GM12872 (cell line): ENCODE data around the gene PIP5KL1.

Experiments
- TF ChIP-seq, protein P1 (sequence below): IDR thresholded peaks from 3 replicates; pipeline ENCODE4 v1.5.1; 2011; ENCODE audit warnings: low read depth, mild to moderate bottlenecking, low read length, moderate library complexity; ENCODE audit not compliant: insufficient read depth

PIP5KL1 gene, protein sequence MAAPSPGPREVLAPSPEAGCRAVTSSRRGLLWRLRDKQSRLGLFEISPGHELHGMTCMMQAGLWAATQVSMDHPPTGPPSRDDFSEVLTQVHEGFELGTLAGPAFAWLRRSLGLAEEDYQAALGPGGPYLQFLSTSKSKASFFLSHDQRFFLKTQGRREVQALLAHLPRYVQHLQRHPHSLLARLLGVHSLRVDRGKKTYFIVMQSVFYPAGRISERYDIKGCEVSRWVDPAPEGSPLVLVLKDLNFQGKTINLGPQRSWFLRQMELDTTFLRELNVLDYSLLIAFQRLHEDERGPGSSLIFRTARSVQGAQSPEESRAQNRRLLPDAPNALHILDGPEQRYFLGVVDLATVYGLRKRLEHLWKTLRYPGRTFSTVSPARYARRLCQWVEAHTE

DNA sequence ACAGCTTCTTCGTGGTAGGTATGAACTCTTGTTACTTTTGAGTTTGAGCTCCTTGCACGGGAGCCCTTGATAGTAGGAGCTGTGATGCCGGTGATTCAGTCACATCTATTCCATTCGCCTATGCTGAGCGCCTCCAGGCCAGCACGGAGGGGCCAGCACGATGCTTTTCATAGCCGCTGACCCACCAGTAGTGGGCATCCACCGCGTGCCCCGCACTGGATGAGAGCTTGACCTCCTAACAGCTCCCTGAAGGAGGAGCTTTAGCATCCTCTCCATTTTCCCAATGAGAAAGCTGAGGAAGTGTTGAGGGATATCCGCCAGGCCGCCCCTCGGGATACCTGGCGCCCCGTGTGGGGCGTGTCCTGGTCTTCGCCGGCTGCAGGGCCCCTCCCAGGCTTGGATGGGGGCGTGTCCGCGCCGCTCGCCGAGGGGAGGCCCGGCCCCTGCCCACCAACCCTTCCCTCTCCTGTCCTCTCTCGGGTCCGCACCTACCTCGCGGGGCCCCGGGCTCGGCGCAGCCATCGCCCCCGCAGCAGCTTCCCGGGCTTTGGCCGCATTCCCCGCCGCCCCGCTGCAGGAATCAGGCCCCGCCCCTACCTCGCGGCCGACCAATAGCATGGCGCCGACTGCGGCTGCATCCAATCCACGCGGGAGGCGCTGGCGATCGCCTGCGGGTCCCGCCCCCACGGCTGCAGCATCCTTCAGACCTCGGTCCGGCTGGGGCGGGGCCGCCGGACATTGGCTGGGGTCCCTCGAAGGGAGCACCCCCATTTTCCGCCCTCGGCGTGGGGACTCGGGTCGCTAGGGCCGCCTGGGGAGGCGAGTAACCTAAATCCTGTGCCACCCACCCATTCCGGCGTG is at the start of gene PIP5KL1:
PIP5KL1 (minus strand) TSS at position 547 of the 861 bp plus-strand sequence; CDS start at position 522, 25 bp downstream.
- TF ChIP-seq, protein P1, sequence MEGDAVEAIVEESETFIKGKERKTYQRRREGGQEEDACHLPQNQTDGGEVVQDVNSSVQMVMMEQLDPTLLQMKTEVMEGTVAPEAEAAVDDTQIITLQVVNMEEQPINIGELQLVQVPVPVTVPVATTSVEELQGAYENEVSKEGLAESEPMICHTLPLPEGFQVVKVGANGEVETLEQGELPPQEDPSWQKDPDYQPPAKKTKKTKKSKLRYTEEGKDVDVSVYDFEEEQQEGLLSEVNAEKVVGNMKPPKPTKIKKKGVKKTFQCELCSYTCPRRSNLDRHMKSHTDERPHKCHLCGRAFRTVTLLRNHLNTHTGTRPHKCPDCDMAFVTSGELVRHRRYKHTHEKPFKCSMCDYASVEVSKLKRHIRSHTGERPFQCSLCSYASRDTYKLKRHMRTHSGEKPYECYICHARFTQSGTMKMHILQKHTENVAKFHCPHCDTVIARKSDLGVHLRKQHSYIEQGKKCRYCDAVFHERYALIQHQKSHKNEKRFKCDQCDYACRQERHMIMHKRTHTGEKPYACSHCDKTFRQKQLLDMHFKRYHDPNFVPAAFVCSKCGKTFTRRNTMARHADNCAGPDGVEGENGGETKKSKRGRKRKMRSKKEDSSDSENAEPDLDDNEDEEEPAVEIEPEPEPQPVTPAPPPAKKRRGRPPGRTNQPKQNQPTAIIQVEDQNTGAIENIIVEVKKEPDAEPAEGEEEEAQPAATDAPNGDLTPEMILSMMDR = 0 out of 3 replicates have a peak, but pooled peaks have one; percentile 9

DNA sequence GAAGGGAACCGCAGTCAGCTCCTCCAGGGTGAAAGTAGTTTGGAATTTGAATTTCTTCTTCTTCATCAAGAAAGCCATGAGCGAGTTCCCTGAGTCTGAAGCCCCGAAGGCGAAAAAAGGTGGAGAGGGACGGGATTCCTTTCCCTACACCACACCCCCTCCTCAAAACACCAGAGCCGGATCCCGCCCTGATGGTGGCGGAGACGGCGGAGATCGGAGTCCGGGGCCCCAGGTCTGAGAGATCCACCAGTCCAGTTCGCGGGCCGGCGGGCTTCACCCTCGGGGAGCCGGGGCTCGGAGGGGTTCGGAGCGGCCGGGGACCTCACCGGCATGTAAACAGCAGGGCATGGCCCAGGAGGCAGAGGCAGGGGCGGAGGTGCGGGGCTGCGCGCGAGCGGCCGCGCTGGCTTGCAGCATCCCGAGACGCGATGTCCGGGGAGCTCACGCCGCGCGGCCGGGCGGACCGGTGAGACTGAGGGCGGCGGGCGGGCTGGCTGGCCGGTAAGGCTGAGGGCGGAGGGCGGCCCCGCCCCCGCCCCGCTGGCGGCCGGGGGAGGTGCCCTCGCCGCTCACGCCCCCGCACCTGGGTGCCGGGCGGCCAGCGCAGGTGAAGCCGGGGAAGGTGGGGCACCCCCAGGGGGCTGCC is 49.6 kb upstream of the PIP5KL1 start:
- TF ChIP-seq, protein P1 = no peak

DNA sequence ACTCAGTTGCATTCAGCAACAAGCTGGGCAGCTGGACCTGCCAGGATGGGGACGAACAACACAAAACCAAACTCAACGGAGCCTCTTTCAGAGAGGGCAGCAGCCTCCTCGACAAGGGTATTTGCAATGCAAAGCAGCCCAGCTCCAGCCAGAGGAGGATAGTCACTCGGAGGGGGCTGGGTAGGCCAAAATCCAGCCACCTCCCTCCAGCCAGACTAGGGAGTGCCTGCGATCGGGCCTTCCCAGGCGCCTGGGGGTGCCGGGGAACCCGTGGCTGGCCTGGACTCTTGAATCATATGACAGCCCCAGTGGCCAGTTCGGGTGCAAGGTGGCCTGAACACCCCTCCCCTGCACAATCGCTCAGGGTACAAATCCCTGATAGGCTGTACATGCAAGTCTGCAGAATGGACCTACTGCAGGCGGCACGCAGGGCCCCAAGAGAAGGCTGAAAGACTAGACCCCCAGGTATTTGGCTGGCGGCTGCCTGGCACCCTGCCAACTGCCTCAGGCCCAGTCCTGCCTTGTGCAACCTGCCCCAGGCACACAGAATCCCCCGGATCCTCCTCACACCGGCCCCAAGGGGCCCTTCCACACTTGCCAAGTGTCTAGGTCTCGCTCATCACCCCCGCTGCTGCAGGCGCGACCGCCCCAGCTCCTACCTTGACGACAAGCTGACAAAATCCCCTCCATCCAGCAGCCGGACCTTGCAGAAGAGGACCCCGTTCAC is 48.9 kb upstream of the PIP5KL1 start:
- TF ChIP-seq, protein P1 = no peak

DNA sequence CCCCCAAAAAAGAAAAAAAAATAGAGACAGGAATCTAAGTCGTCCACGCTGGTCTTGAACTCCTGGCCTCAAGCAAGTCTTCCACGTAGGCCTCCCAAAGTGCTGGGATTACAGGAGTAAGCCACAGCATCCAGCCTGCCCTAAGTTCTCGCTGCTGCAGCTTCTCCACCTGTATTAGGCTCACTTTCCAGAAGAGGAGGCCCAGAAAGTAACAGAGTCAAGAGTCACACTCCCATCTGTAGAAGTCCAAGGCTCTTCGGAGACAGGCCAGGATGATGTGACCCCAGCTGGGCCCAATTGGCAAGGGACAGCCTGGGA is 48.4 kb upstream of the PIP5KL1 start:
- TF ChIP-seq, protein P1 = no peak

DNA sequence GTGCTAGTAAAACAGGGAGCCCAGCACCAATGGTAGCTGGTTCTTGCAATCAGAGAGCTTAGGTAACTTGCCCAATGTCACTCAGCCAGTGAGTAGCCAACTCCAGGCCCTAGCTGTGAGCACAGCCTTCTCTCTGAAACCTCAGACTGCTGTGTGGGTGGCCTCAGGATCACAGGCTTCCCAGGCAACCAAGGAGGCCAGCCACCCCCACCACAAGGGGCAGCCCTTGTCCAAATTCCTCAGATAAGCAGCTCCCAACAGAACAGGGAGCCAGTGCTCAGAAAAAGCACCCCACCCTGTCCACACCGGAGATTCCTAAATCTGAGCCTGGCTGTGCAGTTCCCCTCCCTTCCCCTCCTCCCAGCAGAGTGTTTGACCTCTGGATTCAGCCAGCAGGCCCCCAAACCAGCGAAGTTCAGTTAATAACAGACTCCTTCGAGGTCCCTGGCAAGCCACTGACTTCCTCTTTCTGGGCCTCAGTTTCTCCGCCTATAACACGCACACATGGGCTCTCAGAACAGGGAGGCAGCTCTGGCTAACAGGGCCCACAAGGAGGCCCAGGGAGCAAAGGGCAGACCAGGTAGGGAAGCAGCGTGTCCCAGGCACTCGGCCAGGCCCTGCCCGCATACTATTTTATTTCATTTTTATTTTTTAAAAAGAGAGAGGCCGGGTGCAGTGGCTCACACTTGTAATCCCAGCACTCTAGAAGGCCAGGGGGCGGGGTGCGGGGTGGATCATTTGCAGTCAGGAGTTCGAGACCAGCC is 47.5 kb upstream of the PIP5KL1 start:
- TF ChIP-seq, protein P1 = 0 out of 3 replicates have a peak, but pooled peaks have one; percentile 9

DNA sequence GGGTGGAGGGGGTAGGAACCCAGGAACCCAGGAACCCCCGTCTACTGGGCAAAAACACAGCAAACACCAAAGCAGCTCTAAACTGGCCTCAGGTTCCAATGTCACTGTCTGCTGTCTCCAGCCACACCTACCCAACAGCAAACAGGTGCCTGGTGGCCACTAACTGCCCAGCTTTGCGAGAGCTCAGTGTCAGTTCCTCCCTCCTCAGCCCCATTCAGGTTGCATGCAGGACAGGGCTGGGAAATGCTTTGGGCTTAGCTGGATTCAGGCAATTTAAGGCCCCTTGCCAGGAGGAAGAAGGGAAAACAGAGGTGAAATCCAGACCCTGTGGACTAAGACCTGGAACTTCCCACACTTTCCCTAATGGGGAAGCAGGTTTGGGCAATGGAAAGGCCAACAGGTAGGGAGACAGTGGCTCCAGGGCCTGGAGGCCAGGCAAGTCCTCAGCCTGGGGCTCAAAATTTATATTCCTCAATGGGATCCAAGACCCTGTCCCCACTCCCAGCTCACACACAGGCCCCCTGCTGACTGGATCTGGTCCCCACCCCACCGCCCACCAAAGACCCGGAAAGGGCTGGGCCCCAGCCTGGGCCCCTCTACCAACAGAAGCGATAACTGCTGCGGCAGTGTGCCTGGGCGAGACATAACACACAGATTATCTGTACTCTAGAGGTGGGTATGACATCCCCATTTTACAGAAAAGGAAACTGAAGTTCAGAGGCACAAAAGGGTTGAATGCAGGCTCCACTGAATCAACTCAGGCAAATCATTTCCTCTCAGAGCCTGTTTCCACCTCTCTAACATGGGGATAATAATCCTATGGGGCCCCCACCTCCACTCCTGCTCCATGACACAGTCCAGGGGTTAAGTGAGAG is 46.7 kb upstream of the PIP5KL1 start:
- TF ChIP-seq, protein P1 = 0 out of 3 replicates have a peak, but pooled peaks have one; percentile 9
